HG02678 (cell line): ENCODE data around the gene CAST.

Experiments
- ATAC-seq: cut with Tn5 transposase; IDR thresholded peaks from one replicate; pipeline ENCODE4 v1.9.1; 2021; ENCODE audit warnings: mild to moderate bottlenecking, moderate library complexity; ENCODE audit not compliant: unreplicated experiment

The CAST gene

GRCh38 chr5:96645091-96645490 lies 17.1 kb upstream of the CAST start:
- ATAC-seq, result no peak

GRCh38 chr5:96648023-96648422 lies 14.2 kb upstream of the CAST start:
- peak; percentile 77 for ATAC-seq

GRCh38 chr5:96648593-96648992 lies 13.6 kb upstream of the CAST start:
- ATAC-seq, result no peak

DNA sequence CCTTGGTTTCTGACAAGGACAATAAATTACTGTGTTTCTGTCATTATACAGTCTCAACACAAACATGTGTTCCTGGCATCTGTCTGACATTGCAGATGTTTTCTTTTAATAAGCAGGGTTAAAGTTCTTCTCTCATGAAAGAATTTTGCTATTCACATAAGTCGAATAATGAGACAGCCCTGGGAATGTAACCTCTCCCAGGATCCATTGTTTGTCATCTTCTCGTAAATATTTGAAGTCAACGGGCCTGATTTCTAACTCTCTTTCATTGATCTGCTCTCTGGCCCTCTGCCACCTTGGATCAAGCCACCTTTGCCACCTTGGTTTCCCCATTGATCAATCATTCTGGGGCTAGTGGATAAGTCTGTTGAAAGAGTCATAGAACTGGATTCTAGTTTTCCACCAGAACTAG lies 12.9 kb upstream of the CAST start:
- ATAC-seq, result no peak

GRCh38 chr5:96649681-96650540 lies 12.3 kb upstream of the CAST start:
- no peak for ATAC-seq

DNA sequence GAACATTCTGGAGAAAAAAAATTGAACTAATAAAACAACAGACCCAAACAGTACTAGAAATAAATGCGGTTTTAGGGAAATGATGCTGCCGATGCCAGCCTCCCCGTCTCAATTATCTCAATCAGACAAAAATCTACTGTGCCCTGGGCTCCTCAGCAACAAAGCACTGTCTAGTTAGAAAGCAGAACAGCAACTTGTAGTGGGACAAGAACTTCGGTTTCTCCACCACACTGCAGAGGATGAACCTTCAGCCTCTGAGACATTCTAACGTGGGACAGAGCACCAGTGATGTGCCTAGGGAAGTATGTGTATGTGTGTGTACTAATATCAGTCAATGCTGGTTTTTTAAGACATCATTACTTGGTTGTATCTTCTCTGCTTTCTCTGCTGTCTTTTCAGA lies 11.1 kb upstream of the CAST start:
- no peak for ATAC-seq

- ATAC-seq, result no peak
These were observed 10.0 kb upstream of the CAST start for GRCh38 chr5:96651948-96652753.

DNA sequence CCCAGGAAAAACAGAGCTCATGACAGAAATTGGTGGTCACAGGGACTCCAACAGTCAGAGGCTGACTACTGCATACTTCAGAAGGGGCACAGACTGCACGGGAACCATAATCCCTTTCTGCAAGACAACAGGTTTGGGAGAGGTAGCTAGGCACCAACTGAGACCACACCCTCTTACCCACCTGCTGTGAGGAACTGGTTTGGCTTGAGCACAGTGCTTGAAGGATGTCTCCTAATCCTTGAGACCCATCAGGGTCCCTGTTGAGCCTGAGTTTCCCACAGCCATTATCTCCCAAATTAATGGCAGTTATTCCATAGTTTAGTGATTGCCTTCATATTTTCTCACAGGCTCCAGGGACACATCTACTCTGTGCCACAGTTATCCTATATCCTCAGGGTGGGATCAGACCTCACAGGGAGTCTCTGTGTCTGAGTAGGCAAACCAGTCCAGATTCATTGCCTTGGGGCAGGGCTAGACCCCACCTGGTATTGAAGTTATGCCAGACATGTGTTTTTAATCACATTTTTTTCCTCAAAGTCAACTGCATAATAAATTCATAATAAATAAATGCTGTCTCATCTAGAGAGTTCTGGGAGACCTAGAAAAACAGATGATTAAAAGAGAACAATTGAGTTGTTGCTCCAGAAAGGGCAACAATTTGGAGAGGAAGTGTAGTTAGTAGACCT lies 9.3 kb upstream of the CAST start:
- no peak for ATAC-seq

DNA sequence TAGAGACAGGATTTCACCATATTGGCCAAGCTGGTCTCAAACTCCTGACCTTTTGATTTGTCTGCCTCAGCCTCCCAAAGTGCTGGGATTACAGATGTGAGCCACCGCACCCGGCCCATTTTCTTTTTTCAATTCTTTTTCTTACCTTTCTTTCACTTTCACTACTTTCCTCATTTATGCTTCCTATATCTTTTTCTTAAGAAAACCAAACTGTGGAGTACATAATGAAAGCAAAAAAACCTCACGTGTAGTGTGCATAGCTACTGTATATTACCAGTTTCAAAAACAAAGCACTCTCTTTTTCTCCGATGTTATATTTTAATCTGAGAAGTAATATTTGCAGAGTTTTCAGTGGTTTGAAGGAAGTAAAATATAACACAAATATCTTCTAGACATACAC lies 8.0 kb upstream of the CAST start:
- no peak for ATAC-seq

- no peak for ATAC-seq
These were observed 7.1 kb upstream of the CAST start for GRCh38 chr5:96655085-96655484.

- no peak for ATAC-seq
These were observed 6.7 kb upstream of the CAST start for GRCh38 chr5:96655506-96655905.

GRCh38 chr5:96657068-96657467 lies 5.1 kb upstream of the CAST start:
- peak; percentile 64 for ATAC-seq

GRCh38 chr5:96658272-96658671 lies 3.9 kb upstream of the CAST start:
- ATAC-seq, result no peak

DNA sequence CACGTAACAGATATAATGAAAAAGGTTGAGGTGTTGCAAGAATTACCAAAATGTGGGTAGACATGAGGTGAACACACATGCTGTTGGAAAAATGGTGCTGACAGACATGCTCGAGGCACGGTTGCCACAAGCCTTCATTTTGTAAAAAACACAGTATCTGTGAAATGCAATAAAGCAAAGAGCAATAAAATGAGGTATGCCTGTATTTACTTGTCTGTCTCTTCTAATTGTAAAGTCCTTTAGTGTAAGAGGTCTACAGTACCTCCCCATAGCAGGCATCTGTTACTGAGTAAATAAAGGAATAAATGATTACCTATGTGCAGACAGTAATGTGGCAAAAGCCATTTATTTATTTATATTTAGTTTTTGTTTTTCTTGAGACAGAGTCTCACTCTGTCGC lies 3.0 kb upstream of the CAST start:
- no peak for ATAC-seq

- ATAC-seq, result peak; percentile 19
These were observed 963 bp upstream of the CAST start for GRCh38 chr5:96660971-96661854.

GRCh38 chr5:96662725-96663518 lies 746 bp downstream of the CAST start:
- peak; percentile 75 for ATAC-seq

DNA sequence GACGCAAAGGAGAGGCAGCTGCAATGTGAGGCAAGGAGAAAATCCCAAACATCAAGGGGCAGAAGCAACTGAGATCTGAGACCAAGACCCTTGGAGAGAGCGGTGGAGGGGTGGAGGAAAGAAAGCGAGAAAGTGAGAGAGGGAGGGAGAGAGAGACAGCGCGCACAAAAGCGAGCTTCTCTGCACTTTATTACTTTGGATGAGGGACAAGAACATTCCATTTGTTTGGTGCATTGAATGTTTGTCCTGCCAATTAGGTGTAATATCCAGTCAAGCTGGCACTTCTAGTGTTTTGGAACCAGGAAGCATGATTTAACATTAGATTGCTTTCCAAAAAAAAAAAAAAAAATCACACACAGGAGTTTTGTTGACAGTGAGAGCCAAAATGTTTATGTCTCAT lies 1.4 kb downstream of the CAST start:
- no peak for ATAC-seq

DNA sequence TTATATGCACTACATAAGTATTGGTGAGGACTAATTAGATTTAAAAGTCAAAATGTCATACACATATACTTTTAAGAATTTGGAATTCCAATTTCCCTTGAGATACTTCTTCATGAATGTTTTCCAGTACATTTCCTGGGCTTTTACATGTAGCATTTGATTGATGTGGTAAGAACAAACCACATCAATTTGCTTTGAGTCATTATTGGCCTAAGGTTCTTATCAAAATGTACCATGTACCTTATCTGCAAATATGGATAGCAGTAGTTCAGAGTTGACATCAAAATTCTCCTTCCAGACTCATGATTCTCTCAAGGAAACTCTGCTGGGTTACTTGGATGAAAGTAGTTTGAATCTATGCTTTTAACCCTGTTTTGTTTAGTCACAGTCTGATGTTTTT lies 2.5 kb downstream of the CAST start:
- ATAC-seq, result no peak

- no peak for ATAC-seq
These were observed 6.5 kb downstream of the CAST start for GRCh38 chr5:96668725-96669124.

- no peak for ATAC-seq
These were observed 7.7 kb downstream of the CAST start for GRCh38 chr5:96669909-96670308.
